NOMO-1 treated with dmso at 0.1 percent for 144 hours (cell line): Measurements from ENCODE around the gene OR2V1.

Source experiments
- DNase-seq: peaks from one replicate; lab custom pipeline; 2025; ENCODE audit not compliant: unreplicated experiment; lab: John Stamatoyannopoulos, UW

The OR2V1 gene

GRCh38 chr5:181076920-181077319, 54.0 kb downstream of the OR2V1 start:
- DNase-seq = no peak
